Parathyroid adenoma (tissue), 2 donors: ENCODE results near the gene COQ8B.
"Not testable (repeated sequence)": the region's sequence is repeated elsewhere in the genome, so short reads cannot be mapped to it uniquely, and the experiment has no call there.

Experiments used
- H2AFZ ChIP-seq: fragments of 300-600 bp; sonication (generic); one replicate; pipeline ENCODE4 v1.7.0; 2017; ENCODE audit warnings: antibody characterized with exemption, mild to moderate bottlenecking
- H3K27ac ChIP-seq: fragments of 300-600 bp; sonication (generic); one replicate; pipeline ENCODE4 v1.7.0; 2017
- H3K27me3 ChIP-seq: fragments of 300-600 bp; sonication (generic); one replicate; pipeline ENCODE4 v1.7.0; 2017; ENCODE audit warnings: low read length; ENCODE audit not compliant: control insufficient read depth, insufficient read depth
- H3K36me3 ChIP-seq: fragments of 300-600 bp; sonication (generic); one replicate; pipeline ENCODE4 v1.7.0; 2017; ENCODE audit warnings: low read length; ENCODE audit not compliant: control insufficient read depth, insufficient read depth
- H3K4me1 ChIP-seq: fragments of 300-600 bp; sonication (generic); one replicate; pipeline ENCODE4 v1.7.0; 2017; ENCODE audit warnings: control low read depth
- H3K4me2 ChIP-seq: fragments of 300-600 bp; sonication (generic); one replicate; pipeline ENCODE4 v1.7.0; 2017; ENCODE audit warnings: low read length
- H3K4me3 ChIP-seq: fragments of 300-600 bp; sonication (generic); one replicate; pipeline ENCODE4 v1.7.0; 2017; ENCODE audit warnings: low read depth, low read length
- H3K79me2 ChIP-seq: fragments of 300-600 bp; sonication (generic); one replicate; pipeline ENCODE4 v1.7.0; 2017; ENCODE audit warnings: control low read depth
- H3K9ac ChIP-seq: fragments of 300-600 bp; sonication (generic); one replicate; pipeline ENCODE4 v1.7.0; 2017; ENCODE audit warnings: mild to moderate bottlenecking
- H3K9me3 ChIP-seq: fragments of 300-600 bp; sonication (generic); one replicate; pipeline ENCODE4 v1.7.0; 2017; ENCODE audit warnings: low read length; ENCODE audit not compliant: control insufficient read depth
- TF ChIP-seq, protein P1 (sequence below): fragments of 300-600 bp; sonication (generic); IDR thresholded peaks from one replicate; pipeline ENCODE4 v1.7.0; 2017; ENCODE audit warnings: antibody characterized with exemption, mild to moderate bottlenecking
- donor health status: primary hyperparathyroidism.

The COQ8B gene

GRCh38 chr19:40716482-40717324 lies at the start of gene COQ8B, which contains the start of gene ITPKC:
Gene COQ8B, minus strand, starts transcription at chr19:40716886. Its CDS starts 2,254 bp downstream, at chr19:40714632.
Gene ITPKC, plus strand, starts transcription at chr19:40717112. Its CDS starts 24 bp downstream, at chr19:40717136.
- Histone ChIP-seq H3K4me3 (peak within 1 kb of the TSS; percentile 92), H3K4me1 (peaks cover 23% of the 10 kb centered on the region), H3K4me2 (peak within 1 kb of the TSS; percentile 98), H2AFZ (peak within 1 kb of the TSS; percentile 90), H3K9ac (peak within 1 kb of the TSS; percentile 81), H3K27me3 (no peaks in the 10 kb centered on the region), H3K79me2 (peaks cover 36% of the 10 kb centered on the region), H3K9me3 (no peaks in the 10 kb centered on the region), H3K36me3 (no peaks in the 10 kb centered on the region), H3K27ac (peak within 1 kb of the TSS; percentile 87)
- TF ChIP-seq, protein P1, sequence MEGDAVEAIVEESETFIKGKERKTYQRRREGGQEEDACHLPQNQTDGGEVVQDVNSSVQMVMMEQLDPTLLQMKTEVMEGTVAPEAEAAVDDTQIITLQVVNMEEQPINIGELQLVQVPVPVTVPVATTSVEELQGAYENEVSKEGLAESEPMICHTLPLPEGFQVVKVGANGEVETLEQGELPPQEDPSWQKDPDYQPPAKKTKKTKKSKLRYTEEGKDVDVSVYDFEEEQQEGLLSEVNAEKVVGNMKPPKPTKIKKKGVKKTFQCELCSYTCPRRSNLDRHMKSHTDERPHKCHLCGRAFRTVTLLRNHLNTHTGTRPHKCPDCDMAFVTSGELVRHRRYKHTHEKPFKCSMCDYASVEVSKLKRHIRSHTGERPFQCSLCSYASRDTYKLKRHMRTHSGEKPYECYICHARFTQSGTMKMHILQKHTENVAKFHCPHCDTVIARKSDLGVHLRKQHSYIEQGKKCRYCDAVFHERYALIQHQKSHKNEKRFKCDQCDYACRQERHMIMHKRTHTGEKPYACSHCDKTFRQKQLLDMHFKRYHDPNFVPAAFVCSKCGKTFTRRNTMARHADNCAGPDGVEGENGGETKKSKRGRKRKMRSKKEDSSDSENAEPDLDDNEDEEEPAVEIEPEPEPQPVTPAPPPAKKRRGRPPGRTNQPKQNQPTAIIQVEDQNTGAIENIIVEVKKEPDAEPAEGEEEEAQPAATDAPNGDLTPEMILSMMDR = no peak

GRCh38 chr19:40766385-40766784 lies 49.7 kb upstream of the COQ8B start:
- H3K9me3 ChIP-seq, H3K27me3 ChIP-seq, H3K9ac ChIP-seq, H3K36me3 ChIP-seq, H3K4me2 ChIP-seq, H3K79me2 ChIP-seq, H3K27ac ChIP-seq, H2AFZ ChIP-seq, H3K4me1 ChIP-seq, H3K4me3 ChIP-seq: not testable (repeated sequence)

GRCh38 chr19:40763963-40764362 lies 47.3 kb upstream of the COQ8B start:
- Histone ChIP-seq H3K4me2 (no peak overlapping the region), H3K79me2 (no peaks in the 10 kb centered on the region), H3K4me1 (no peaks in the 10 kb centered on the region), H2AFZ (no peak overlapping the region), H3K36me3 (no peaks in the 10 kb centered on the region), H3K27me3 (no peaks in the 10 kb centered on the region), H3K9me3 (no peaks in the 10 kb centered on the region), H3K9ac (no peak overlapping the region), H3K27ac (no peak overlapping the region), H3K4me3 (no peak overlapping the region)
- TF ChIP-seq, protein P1 = no peak

GRCh38 chr19:40763526-40763925 lies 46.8 kb upstream of the COQ8B start:
- no peaks in the 10 kb centered on the region for H3K36me3 ChIP-seq
- H3K9ac ChIP-seq = no peak overlapping the region
- TF ChIP-seq, protein P1 = no peak
- no peaks in the 10 kb centered on the region for H3K9me3 ChIP-seq
- no peak overlapping the region for H3K27ac ChIP-seq
- H3K4me3 ChIP-seq = no peak overlapping the region
- no peaks in the 10 kb centered on the region for H3K27me3 ChIP-seq
- no peak overlapping the region for H3K4me2 ChIP-seq
- no peak overlapping the region for H2AFZ ChIP-seq
- no peaks in the 10 kb centered on the region for H3K79me2 ChIP-seq
- H3K4me1 ChIP-seq = no peaks in the 10 kb centered on the region

DNA sequence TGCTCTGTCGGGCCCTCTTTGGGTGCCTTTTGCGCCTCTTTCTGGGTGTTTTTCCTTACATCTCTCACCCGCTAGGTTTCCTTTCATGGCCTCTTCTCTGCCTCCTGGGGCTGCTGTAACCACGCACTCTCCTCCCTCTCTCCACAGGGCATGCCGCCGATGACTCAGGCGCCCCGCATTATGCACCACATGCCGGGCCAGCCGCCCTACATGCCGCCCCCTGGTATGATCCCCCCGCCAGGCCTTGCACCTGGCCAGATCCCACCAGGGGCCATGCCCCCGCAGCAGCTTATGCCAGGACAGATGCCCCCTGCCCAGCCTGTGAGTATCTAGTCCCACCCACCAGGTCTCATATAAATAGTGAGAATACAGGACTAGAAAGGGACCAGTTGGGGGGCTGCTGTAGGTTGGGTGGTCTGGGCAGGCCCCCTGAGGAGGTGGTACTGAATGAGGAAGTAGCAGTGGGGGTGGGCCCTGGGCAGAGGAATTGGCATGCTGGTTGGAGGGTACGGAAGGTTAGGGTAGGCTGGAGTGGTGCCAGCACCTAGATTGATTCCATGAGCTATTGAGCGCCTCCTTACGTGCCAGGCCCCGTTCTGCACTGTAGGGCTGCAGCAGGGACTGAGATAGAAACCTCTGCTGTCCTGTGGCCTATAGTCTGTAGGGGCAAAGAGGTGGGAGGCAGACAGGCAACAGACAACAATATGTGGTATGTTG lies 46.2 kb upstream of the COQ8B start:
- TF ChIP-seq, protein P1 = no peak
- Histone ChIP-seq H3K9me3 (no peaks in the 10 kb centered on the region), H3K36me3 (no peaks in the 10 kb centered on the region), H3K27ac (no peak overlapping the region), H3K4me3 (no peak overlapping the region), H3K79me2 (no peaks in the 10 kb centered on the region), H3K4me1 (no peaks in the 10 kb centered on the region), H3K4me2 (no peak overlapping the region), H3K27me3 (no peaks in the 10 kb centered on the region), H2AFZ (no peak overlapping the region), H3K9ac (no peak overlapping the region)
